HG02981 (cell line): ENCODE data around the gene OTOA.
"Not testable (repeated sequence)": the region's sequence is repeated elsewhere in the genome, so short reads cannot be mapped to it uniquely, and the experiment has no call there.

Experiments
- ATAC-seq: cut with Tn5 transposase; IDR thresholded peaks from one replicate; pipeline ENCODE4 v1.9.1; 2021; ENCODE audit warnings: mild to moderate bottlenecking, moderate library complexity; ENCODE audit not compliant: unreplicated experiment

OTOA gene

DNA sequence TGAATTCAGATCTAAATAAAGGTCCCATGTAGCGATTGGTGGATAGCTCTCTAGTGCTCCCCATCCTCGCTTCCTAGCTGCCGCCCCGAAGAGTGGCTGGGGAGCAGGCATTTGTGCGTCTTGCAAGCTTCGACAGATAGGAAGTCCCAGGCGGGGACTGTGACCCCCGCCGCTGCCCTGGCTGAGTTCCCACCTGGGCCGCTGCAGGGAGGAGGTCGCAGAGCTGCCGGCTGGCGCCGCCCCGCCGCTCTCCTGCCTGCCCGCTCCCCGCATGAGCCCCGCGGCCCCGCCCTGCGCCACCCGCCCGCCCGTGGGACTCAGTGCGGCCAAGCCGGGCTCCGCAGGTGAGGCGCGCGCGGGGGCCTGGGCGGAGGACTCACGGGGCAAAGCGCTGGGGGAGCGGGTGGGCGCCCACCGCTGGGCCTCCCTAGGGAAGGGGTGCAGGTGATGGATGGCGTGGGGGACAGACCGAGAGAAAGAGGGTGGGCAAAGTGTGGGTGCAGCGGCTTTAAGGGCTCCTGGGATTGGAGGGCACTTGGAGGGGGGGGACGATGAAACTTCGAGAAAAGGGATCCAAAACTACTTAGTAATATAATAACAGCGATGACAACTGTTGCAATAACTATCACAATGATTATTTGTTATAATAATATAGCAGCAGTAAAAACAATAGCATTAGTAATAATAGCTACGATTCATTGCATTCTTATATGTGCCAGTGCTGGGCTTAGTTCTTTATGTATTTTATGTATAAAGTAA, at the start of gene OTOA:
Gene OTOA (plus strand): TSS at position 80 of the 759 bp plus-strand sequence. CDS start 14,547 bp downstream, outside the sequence.
- no peak for ATAC-seq

DNA sequence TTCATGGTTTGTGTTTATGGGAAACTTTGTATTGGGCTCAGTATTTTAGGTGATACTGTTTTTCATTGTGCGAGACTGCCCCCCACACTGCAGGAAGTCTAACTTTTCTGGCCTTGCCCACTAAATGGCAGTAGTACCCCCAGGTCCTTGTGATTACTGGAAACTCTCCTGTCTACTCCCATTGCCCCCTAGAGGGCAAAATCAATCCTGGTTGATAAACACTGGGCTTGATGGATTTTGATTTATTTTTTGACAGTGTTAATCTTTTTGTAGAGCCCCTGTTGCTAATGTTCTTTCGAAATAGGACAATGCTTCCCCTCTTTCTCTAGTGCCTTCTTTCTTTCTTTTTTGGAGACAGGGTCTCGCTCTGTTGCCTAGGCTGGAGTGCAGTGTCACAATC, 48.9 kb upstream of the OTOA start:
- ATAC-seq = no peak

DNA sequence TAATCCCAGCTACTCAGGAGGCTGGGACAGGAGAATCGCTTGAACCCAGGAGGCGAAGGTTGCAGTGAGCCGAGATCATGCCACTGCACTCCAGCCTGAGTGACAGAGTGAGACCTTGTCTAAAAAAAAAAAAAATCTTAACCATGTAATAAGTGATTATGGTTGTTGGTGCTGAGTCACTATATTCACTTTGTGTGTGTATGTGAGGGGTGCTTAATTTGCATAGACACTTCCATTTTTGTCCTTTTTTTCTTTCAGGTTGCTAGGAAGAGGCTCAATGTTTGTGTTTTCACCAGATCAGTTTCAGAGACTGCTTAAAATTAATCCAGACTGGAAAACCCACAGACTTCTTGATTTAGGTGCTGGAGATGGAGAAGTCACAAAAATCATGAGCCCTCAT, 46.2 kb upstream of the OTOA start:
- ATAC-seq = no peak

DNA sequence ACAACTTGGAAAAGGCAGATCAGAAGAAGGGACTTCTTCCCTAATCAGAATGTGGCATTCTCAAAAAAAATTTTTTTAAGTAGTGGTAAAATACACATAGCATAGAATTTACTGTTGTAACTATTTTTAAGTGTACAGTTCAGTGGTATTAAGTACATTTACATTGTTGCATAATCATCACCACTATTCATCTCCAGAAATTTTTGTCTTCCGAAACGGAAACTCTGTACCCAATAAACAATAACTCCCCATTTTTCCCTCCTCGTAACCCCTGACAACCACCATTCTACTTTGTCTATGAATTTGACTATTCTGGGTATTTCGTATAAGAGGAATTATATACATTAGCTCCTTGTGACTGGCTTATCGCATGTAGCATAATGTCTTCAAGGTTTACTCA, 45.5 kb upstream of the OTOA start:
- ATAC-seq = no peak

DNA sequence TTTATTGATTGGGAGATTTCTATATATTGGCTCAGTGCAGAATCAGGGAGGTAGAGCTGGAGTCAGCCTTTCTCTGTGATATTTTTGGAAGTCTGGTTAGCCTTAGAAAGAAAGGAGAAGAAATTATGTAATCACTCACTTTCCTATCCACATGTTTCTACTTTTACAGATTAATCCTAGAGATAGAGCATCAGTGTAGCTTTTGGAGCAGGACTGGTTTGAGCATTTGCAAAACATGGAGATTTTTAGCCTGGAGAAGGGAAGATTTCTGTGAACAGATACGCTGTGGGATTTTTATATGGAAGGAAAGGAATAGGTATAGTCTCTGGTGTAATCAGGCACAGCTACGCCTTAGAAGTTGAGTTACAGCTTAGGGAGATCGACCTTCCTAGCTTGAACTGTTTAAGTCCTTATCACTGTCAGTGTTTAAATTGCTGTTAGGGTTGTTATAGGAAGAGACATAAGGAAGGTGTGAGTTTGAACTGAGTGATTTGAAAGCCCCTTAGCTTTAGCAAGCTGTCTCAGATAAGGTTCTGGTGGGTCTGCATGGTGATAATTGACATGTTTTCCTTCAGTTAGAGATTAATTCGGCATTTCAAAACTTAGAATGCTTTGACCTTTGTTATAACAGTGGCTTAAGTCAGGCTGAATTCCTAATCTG, 43.9 kb upstream of the OTOA start:
- no peak for ATAC-seq

DNA sequence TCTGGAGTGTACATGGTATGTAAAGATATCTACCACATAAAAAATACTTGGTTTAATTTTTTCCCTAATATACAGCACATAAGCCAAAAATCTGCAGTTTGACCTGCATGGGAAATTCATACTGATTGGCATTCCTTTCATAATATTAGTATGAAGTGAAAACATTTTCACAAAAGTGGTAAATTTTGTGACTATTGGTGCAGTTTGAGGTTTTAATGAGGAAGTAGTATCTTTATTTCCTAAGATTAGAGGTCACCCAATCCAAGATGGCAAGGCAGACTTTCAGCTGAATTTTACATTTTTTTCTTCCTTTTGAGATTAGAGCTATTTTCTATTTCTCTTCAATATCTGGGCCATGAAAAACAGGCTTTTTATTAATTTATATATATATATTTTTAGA, 43.2 kb upstream of the OTOA start:
- no peak for ATAC-seq

DNA sequence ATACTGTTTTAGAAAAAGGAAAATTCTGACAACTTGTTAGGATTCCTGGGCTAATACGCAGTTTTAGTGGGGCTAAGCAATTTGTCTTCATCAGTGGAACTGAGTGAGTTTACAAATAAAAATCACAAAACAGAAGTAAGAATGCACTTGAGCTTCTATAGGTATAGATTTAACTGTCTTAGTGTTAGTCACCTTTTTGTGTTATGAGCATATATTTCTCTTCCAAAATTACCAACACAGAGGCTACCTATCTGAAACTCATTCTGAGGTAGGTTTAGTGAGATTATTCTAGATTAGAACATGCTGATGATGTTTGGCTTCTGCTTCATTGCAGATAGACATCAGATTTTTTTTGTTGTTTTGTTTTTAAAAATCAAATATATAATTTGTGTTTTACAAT, 41.2 kb upstream of the OTOA start:
- ATAC-seq = no peak

DNA sequence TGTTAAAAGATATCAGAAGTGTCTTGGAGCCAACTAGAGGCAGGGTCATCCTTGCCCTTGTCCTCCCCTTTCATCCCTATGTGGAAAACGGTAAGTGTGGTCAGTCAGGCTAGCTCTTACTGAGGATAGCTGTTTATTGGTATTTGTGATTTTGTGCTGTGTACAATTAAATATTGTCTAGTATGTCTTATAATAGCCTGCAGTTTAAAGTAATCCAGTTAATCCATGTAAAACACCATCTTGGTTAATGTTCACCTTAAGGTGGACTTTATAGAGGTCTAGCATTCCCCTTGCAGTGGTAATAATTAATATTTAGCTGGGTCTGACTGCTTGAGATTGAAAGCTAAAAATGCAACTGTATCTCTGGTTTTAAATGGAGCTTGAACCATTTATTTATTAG, 38.7 kb upstream of the OTOA start:
- ATAC-seq = no peak

DNA sequence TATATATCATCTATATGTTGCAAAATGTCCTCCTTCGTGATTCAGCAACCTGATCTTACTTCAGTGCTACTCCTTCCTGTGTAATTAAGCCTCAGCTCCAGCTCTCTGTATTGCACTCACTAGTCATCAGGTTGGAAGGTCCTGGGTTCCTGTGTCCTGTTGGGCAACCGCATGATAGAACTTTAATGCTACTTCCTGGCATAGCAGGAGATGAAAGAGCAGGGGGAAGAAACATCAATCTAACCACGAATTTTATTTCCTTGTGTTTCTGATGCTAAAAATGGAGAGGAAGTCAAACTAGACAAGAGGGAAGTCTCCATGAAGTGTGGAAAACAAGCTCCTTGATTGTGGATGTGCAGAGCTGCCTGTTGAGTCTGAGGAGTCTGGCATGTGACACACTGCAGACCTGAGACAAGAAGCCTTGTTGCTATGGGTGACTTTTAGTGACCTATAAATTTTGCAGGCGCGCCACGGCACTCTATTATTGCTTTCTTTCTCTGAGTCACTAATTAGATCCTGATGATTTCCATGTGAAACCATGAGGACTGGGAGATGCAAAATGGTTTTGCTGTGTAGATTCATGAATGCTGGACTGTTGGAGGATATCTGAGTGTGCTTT, 37.0 kb upstream of the OTOA start:
- ATAC-seq = no peak

DNA sequence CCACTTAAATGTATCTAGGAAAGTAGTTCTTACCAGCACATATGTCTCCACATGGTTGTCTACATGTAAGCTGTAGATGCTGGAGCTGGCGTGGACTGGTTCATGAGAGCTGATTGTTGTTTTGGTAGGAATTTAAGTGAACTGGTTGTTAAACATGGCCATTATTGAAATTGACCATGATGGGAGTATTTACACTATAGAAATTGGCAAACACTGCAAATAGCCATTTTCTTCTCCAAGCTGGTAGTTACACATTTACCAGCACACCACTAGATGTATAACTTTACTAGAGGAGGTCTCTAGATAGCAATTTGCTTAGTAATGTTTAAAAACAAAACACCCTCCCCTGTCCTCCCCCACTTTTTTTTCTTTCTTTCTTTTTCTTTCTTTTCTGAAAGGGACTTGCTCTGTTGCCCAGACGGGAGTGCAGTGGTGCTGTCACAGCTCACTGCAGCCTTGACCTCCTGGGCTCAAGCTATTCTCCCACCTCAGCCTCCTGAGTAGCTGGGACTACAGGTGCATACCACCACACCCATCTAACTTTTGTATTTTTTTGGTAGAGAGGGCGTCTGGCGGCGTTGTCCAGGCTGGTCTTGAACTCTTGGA, 35.5 kb upstream of the OTOA start:
- no peak for ATAC-seq

DNA sequence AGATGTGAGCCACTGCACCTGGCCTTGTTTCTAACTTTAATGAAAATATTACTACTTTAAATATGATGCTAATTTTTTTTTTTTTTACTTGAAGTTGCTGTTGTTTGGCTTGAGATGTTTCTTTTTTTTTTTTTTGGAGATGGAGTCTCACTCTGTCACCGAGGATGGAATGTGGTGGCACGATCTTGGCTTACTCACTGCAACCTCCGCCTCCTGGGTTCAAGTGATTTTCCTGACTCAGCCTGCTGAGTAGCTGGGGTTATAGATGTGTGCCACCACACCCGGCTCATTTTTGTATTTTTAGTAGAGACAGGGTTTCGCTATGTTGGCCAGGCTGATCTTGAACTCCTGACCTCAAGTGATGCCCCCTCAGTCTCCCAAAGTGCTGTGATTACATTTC, 35.0 kb upstream of the OTOA start:
- no peak for ATAC-seq

DNA sequence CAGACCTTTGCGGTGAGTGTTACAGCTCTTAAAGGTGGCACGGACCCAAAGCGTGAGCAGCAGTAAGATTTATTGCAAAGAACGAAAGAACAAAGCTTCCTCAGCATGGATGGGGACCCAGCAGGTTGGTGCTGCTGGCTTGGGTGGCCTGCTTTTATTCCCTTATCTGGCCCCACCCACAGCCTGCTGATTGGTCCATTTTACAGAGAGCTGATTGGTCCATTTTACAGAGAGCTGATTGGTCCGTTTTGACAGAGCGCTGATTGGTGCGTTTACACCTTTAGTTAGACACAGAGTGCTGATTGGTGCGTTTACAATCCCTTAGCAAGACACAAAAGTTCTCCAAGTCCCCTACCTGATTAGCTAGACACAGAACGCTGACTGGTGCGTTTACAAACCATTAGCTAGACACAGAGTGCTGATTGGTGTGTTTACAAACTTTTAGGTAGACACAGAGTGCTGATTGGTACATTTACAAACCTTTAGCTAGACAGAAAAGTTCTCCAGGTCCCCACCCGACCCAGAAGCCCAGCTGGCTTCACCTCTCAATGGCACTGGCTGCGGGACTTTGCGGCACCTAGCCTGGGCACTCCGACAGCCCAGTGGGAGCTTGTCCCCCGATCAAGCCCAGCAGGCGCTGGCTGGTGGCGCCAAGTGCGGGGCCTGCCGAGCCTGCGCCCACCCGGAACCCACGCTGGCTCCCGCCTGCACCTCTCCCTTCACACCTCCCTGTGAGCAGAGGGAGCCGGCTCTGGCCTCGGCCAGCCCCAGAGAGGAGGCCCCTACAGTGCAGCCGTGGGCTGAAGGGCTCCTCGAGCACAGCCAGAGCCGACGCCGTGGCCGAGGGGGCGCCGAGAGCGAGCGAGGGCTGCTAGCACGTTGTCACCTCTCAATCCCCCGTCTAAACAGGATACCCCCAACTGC, 33.9 kb upstream of the OTOA start:
- not testable (repeated sequence) for ATAC-seq

DNA sequence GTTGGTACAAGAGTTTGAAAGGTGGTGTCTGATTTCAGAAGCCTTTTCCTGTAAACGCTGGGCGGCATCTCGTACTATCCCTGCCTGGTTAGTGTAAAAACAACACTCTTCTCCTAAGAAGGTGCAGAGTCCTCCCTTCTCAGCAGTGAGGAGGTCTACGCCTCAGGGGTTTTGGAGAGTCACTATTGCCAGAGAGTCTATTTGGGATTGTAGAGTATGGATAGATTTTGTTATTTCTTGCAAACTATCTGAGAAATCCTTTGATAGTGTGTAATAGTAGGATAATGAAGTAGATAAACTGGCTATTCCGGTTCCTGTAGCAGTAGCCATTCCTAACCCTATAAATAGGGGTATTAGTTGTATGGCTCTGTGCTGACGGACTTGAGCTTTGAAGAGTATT, 32.9 kb upstream of the OTOA start:
- not testable (repeated sequence) for ATAC-seq

DNA sequence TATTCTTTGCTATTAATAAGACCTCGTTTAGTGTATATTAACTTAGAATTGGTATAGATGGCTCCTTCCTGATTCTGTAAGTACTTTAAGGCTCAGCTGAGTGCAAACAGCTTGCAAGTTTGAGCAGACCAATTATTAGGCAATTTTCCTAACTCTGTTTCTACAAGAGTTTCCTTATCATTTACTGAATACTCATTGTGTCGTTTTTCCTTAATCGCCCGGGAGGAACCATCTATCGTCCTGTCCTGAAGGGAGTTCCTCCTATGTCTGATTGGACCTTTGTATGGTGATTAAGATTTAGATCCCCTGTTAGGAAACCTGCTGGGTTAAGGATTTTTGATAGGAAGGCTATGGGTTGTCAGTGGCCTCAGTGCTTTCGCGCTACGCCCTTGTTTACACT, 32.4 kb upstream of the OTOA start:
- not testable (repeated sequence) for ATAC-seq

DNA sequence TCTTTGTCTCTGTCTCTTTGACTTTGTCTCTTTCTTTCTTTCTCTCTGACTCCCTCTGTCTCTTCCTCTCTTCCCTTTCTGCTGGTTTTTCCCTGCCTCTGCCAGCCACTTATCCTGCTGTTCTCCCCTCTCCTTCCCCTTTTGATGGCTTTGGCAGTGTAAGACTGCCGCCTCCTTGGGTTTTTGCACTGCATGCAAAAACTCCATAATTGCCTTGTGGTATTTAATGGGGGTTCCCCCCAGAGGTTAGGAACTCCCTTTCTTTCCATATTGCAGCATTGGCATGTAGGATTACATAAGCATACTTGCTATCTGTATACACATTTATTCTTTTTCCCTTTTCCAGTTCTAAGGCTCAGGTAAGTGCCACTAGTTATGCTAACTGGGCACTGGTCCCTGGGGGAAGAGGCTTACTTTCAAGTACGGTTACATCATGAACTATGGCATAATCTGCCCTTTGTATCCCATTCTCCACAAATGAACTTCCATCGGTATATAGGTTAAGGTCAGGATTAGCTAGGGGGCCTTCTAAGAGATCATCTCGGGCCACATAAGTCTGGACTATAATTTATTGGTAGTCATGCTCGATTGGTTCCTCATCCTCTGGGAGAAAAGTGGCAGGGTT, 31.7 kb upstream of the OTOA start:
- ATAC-seq = not testable (repeated sequence)

DNA sequence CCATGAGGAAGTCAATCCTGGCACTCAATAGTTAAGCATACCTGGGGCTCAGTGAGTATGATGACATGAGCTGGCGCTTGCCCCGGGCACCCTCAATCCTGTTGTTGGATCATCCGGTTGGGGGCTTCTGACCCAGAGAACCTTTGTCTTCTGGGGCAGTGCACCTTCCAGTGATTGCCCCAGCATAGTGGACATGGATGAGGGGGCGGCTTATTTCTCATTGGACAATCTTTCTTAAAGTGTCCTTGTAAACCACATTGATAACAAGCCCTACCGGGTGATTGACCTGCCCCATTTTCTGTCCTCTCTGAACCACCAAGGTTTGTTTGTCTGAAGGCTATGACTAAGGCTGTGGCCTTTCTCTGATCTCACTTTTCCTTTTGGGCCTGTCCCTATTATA, 29.6 kb upstream of the OTOA start:
- no peak for ATAC-seq

DNA sequence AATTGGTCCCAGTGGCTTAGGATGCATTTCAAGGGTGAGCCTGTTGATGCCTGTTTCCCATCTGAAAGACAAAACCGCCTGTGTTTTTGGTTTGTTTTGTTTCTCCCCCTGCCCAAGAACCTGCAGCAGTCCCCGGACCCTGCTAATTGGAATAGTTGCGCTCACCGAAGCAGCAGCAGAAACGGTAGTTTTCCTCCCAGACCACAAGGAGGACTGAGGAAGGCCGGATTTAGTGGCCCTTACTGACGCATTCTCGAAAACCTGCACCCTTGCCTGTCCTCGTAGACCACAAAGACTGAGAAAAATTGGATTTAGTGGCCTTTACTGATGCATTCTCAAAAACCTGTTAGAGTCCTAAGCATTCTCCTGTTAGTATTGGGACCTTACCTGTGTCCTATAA, 28.1 kb upstream of the OTOA start:
- ATAC-seq = not testable (repeated sequence)

DNA sequence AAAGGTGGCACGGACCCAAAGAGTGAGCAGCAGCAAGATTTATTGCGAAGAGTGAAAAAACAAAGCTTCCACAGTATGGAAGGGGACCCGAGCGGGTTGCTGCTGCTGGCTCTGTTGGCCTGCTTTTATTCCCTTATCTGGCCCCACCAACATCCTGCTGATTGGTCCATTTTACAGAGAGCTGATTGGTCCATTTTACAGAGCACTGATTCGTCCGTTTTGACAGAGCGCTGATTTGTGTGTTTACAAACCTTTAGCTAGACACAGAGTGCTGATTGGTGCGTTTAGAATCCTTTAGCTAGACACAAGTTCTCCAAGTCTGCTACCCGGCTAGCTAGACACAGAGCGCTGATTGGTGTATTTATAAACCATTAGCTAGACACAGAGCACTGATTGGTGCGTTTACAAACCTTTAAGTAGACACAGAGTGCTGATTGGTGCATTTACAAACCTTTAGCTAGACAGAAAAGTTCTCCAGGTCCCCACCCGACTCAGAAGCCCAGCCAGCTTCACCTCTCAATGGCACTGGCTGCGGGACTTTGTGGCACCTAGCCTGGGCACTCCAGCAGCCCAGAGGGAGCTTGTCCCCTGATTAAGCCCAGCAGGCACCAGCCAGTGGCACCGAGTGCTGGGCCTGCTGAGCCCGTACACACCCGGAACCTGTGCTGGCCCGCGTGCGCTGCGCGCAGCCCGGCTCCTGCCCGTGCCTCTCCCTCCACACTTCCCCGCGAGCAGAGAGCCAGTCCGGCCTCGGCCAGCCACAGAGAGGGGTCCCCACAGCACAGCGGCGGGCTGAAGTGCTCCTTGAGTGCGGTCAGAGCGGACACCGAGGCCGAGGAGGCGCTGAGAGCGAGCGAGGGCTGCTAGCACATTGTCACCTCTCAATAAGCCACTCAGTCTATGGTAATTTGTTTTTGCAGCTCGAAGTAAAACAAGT, 26.5 kb upstream of the OTOA start:
- no peak for ATAC-seq

DNA sequence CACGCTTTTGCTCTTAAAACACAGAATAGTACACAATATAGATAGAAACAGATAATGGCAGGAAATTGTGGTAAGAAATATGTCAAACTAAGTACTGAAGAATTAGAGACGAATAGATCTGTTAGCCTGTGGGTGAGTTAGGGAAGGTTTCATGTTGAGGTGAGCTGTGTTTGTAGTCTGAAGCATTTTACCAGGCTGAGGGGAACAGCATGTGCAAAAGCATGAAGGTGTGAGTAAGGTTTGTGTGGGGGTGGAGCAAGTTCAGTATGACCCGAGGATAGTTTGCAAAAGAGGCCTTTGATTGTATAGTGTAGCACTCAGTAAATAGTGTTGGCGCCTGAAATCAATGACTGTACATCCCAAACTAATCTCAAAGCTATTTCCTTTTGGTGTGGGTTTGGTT, 25.2 kb upstream of the OTOA start:
- no peak for ATAC-seq
